ENCODE measurements around the gene LKAAEAR1. TPM values are rescaled to one million over a fixed set of nuclear protein-coding genes. Genes with fewer than 3 reads are reported as not detected.

LKAAEAR1 gene
- polyA plus RNA-seq, 1 donor (not counting 4 experiments of a cell fraction or from before 2014, with no cell fraction given) = not detected

- Histone ChIP-seq H3K79me2 (ENCODE audit: control insufficient read depth, insufficient read depth, low read length) (peaks cover 2% of the 10 kb centered on the region), H2AFZ (ENCODE audit: control insufficient read depth, low read length) (no peak overlapping the region), H3K27ac (ENCODE audit: control insufficient read depth, insufficient read depth, low read length) (no peak overlapping the region), H3K4me2 (ENCODE audit: control insufficient read depth, extremely low read depth, insufficient read depth, low read depth, low read length) (no peak overlapping the region), H3K9ac (ENCODE audit: control insufficient read depth, extremely low read depth, insufficient read depth, low read length) (no peak overlapping the region), H3K9me3 (ENCODE audit: control insufficient read depth, low read depth, low read length) (no peaks in the 10 kb centered on the region), H3K36me3 (ENCODE audit: control insufficient read depth in 2 of 2, extremely low read depth in 1 of 2, insufficient read depth in 2 of 2, low read length in 2 of 2) (no peaks in the 10 kb centered on the region), H3K9me1 (ENCODE audit: control insufficient read depth, extremely low read depth, insufficient read depth, low read length) (no peaks in the 10 kb centered on the region), H4K20me1 (ENCODE audit: control insufficient read depth, extremely low read depth, insufficient read depth, low read length) (no peaks in the 10 kb centered on the region), H3K4me1 (ENCODE audit: control insufficient read depth, extremely low read depth, insufficient read depth, low read length) (peaks cover 19% of the 10 kb centered on the region), H3K4me3 (ENCODE audit: control insufficient read depth in 2 of 3, extremely low read depth in 1 of 3, insufficient read depth in 2 of 3, low read depth in 1 of 3, low read length in 3 of 3) (no peak overlapping the region), H3K27me3 (ENCODE audit: control insufficient read depth, extremely low read depth, insufficient read depth, low read length) (peaks cover 43% of the 10 kb centered on the region)
- FAIRE-seq = no peak
- dilution Hi-C loops (cut with MboI; ENCODE audit: extremely low pct_ligation_motif_present, low sequenced_read_pairs) = no loop called here
- no peak for DNase-seq (ENCODE audit: low read depth, low spot score)
- TF ChIP-seq CTCF (optimal IDR thresholded peaks at IDR 0.05 in 1 of 3, IDR thresholded peaks at IDR 0.05 in 1 of 3, conservative IDR thresholded peaks at IDR 0.05 in 1 of 3; ENCODE audit: extremely low read depth in 1 of 3, insufficient read depth in 2 of 3, low read length in 3 of 3) (no peak), EZH2 (IDR thresholded peaks at IDR 0.05; ENCODE audit: low read length) (no peak)
Observed at GRCh38 chr20:64082126-64082731, 2.0 kb downstream of the LKAAEAR1 start.

- peaks cover 2% of the 10 kb centered on the region for H3K79me2 ChIP-seq (ENCODE audit: control insufficient read depth, insufficient read depth, low read length)
- H3K4me3 ChIP-seq (ENCODE audit: control insufficient read depth in 2 of 3, extremely low read depth in 1 of 3, insufficient read depth in 2 of 3, low read depth in 1 of 3, low read length in 3 of 3) = no peak overlapping the region
- no peak overlapping the region for H3K9ac ChIP-seq (ENCODE audit: control insufficient read depth, extremely low read depth, insufficient read depth, low read length)
- no peaks in the 10 kb centered on the region for H3K36me3 ChIP-seq (ENCODE audit: control insufficient read depth in 2 of 2, extremely low read depth in 1 of 2, insufficient read depth in 2 of 2, low read length in 2 of 2)
- H4K20me1 ChIP-seq (ENCODE audit: control insufficient read depth, extremely low read depth, insufficient read depth, low read length) = no peaks in the 10 kb centered on the region
- no peaks in the 10 kb centered on the region for H3K9me3 ChIP-seq (ENCODE audit: control insufficient read depth, low read depth, low read length)
- dilution Hi-C loops (cut with MboI; ENCODE audit: extremely low pct_ligation_motif_present, low sequenced_read_pairs) = no loop called here
- no peaks in the 10 kb centered on the region for H3K9me1 ChIP-seq (ENCODE audit: control insufficient read depth, extremely low read depth, insufficient read depth, low read length)
- H3K4me2 ChIP-seq (ENCODE audit: control insufficient read depth, extremely low read depth, insufficient read depth, low read depth, low read length) = no peak overlapping the region
- H3K4me1 ChIP-seq (ENCODE audit: control insufficient read depth, extremely low read depth, insufficient read depth, low read length) = peaks cover 19% of the 10 kb centered on the region
- no peak for TF ChIP-seq EZH2 (IDR thresholded peaks at IDR 0.05; ENCODE audit: low read length)
- no peak for TF ChIP-seq CTCF (optimal IDR thresholded peaks at IDR 0.05 in 1 of 3, IDR thresholded peaks at IDR 0.05 in 1 of 3, conservative IDR thresholded peaks at IDR 0.05 in 1 of 3; ENCODE audit: extremely low read depth in 1 of 3, insufficient read depth in 2 of 3, low read length in 3 of 3)
- DNase-seq (ENCODE audit: low read depth, low spot score) = no peak
- no peak for FAIRE-seq
- H2AFZ ChIP-seq (ENCODE audit: control insufficient read depth, low read length) = no peak overlapping the region
- no peak overlapping the region for H3K27ac ChIP-seq (ENCODE audit: control insufficient read depth, insufficient read depth, low read length)
- H3K27me3 ChIP-seq (ENCODE audit: control insufficient read depth, extremely low read depth, insufficient read depth, low read length) = peaks cover 43% of the 10 kb centered on the region
Observed at GRCh38 chr20:64081624-64081964, 2.6 kb downstream of the LKAAEAR1 start.
